GM18867 (cell line): ENCODE results near the gene CKS1B.

ENCODE experiments used
- ATAC-seq: cut with Tn5 transposase; IDR thresholded peaks from one replicate; pipeline ENCODE4 v1.9.1; 2021; ENCODE audit warnings: mild to moderate bottlenecking, moderate library complexity; ENCODE audit not compliant: unreplicated experiment

The CKS1B gene

GRCh38 chr1:155000726-155001424 lies 26.4 kb downstream of the CKS1B start:
- ATAC-seq, result peak; percentile 41

DNA sequence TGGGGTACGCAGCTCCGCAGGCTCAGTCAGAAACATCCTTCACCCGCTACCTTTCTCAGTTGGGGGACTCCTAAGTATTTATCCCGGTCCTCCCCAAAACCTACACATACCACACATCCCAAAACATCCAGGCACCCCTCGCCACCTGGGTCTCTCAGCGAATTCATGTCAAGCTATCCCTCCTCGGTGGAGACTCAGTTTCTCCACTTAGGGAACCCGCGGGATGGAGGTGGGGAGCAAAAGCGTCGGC lies 26.9 kb downstream of the CKS1B start:
- no peak for ATAC-seq

GRCh38 chr1:155001675-155002463 lies 27.4 kb downstream of the CKS1B start:
- peak; percentile 64 for ATAC-seq

GRCh38 chr1:155002464-155003226 lies 28.2 kb downstream of the CKS1B start, which contains the start of gene ZBTB7B:
Gene ZBTB7B, plus strand, starts transcription at chr1:155002802. Its CDS starts 11,859 bp downstream, at chr1:155014661.
- peak; percentile 1 for ATAC-seq

- no peak for ATAC-seq
Observed at GRCh38 chr1:155003227-155003765, 28.8 kb downstream of the CKS1B start.

- ATAC-seq, result no peak
Observed at GRCh38 chr1:155003766-155004351, 29.4 kb downstream of the CKS1B start.

DNA sequence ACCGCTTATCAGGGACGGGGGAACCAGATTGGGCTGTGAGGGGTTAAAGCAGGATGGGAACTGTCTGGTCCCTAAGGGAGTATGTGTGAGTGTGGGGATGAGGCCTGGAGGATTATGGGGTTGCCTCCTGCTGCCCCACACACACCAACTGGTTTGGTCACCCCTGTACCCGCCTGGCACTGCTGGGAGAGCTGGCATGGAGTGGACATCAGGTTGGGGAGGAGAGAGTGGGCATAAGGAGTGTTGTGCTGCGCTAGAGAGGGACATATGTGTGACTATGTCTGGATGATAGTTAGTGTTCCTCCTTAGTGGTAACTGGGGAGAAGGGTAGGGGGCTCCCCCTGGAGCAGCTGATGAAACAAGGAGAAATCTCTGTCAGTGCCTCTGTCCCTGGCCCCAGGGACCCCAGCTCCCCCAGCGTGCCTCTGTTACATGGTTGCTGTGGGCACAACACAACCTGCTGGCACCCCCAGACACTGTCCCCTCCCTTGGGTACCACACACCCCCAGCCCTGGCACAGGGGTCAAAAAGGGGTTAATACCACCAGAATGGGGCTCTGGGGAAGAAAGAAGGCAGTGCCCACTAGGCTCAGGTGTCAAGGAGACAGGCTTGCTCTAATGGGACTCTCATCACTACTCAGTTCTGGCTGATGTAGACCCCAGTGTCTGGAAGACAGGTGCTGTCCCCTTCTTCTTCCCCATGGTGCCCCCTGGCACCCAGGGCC lies 30.0 kb downstream of the CKS1B start:
- no peak for ATAC-seq

GRCh38 chr1:155005076-155006011 lies 30.9 kb downstream of the CKS1B start:
- no peak for ATAC-seq

DNA sequence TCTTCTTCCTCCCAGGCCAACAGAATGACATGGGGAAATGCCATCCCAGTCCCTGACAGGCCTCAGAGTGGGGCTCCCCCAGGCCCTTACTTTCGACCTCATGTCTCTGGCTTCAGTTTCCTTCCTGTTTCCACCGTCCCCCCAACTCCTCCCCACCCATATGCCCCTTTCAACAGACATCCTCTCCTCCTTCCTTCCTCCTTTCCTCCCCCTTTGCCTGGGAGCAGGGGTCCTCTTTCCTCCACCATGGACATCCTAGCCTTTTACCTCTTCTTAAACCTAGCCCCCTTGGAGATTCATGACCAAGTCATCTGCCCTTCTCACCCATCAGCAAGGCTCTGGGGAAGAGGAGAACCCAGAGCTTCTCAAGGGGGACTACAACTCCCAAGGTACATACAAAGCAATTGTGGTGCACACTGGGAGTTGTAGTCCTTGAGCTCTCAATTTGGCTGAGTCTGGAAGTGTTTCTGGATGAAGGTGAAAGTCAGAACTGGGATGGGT lies 32.2 kb downstream of the CKS1B start:
- no peak for ATAC-seq

GRCh38 chr1:155007251-155007828 lies 32.9 kb downstream of the CKS1B start:
- ATAC-seq, result no peak

- ATAC-seq, result no peak
Observed at GRCh38 chr1:155008015-155008941, 33.8 kb downstream of the CKS1B start.

GRCh38 chr1:155009221-155009711 lies 34.8 kb downstream of the CKS1B start:
- no peak for ATAC-seq

- ATAC-seq, result no peak
Observed at GRCh38 chr1:155009742-155010141, 35.3 kb downstream of the CKS1B start.

DNA sequence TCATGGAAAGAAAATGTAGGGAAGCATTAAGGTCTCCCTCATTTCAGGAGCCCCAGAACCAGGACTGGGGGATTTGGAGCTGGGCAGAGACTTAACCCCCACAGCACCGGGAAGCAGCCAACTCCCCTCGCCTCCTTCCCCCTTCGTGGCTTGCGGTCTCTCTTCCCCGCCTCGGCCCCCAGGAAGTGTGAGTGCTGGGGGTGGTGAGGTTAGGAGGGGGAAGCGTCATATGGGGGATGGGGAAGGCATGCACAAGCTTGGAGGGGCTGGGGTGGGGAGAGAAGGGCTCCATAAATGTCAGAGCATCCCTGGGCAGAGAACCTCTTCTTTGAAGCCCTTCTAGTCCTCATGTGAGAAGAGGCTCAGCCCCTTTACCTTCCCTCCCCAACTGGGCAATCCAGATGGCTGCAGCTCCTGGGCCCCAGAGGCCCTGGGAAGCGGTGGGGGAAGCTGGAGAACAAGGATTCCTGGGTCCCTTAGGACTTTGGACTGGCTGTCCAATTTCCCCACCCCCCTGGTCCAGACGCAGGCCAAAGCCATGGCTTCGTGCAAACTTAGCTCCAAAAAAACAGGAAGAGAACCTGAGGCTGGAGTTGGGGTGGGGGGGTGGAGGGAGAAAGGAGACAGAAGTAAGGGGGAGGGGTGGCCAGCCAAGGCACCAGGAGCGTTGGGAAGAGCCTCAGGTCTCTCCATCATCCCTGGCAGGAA lies 35.9 kb downstream of the CKS1B start:
- ATAC-seq, result no peak

DNA sequence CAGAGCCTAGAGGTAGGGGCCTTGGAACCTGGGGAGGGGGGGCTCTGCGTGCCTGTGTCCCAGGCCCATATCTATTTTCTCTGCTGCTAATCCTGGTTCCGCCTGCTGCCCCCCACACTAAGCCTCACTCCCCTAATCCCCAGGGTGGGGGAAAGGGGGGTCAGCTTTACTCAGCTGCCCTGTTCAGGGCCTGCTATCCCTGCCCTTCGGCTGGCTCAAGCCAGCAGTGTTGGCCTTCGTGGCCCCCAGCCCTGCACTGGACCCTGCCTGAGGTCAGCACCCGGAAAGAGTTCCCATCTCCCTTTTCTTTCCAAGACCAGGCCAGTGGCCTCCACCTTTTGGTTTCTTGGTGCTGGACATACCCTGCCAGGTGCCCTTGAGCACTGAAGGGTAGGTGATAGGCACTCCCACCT lies 36.5 kb downstream of the CKS1B start:
- ATAC-seq, result no peak

- no peak for ATAC-seq
Observed at GRCh38 chr1:155011437-155012025, 37.0 kb downstream of the CKS1B start.
